Tracheal epithelial cell (primary cell): ENCODE results near the gene KLHL2. TPM values are rescaled to one million over a fixed set of nuclear protein-coding genes. Genes with fewer than 3 reads are reported as not detected.

Experiments used
- total RNA-seq: library from RNA; depleted of rRNA; stranded (reverse); fragments of >200 nt; gene quantifications from 2 replicates; pipeline ENCODE4 v1.2.1, GENCODE V29; 2014

KLHL2 gene
- total RNA-seq, result 18.8 and 30.9 TPM in 2 replicates

GRCh38 chr4:165207431-165208220 is at the start of gene KLHL2:
TSS of gene KLHL2 (plus strand) at chr4:165207561. CDS start at chr4:165207877, 316 bp downstream.

GRCh38 chr4:165327211-165328100 is 120.1 kb downstream of the KLHL2 start, which contains the start of gene MSMO1:
TSS of gene MSMO1 (plus strand) at chr4:165327669. CDS start at chr4:165333371, 5,702 bp downstream.

Other genes with a start within 250 kb of the KLHL2 start
- gene TRIM61, start 229.9 kb upstream of the KLHL2 start, total RNA-seq, result under 0.01 and 0.64 TPM in 2 replicates
- gene TRIM60, start 175.6 kb upstream of the KLHL2 start, total RNA-seq, result not detected in 2 replicates
- not detected in 2 replicates for gene TRIM75, start 153.7 kb upstream of the KLHL2 start, total RNA-seq
- 13.0 and 21.5 TPM in 2 replicates for gene TMEM192, start 94.7 kb upstream of the KLHL2 start, total RNA-seq
- 604 and 692 TPM in 2 replicates for gene MSMO1, start 120.1 kb downstream of the KLHL2 start, total RNA-seq
- gene CPE, start 171.4 kb downstream of the KLHL2 start, total RNA-seq, result 36.4 and 65.2 TPM in 2 replicates